Stimulated activated CD4-positive, alpha-beta T cell treated with anti-CD3 and anti-CD28 coated beads, Interleukin-15, amount 100 ng/mL, for 24 hours (primary cell): ENCODE data around the gene SSTR3.

Experiments
- DNase-seq: peaks from one replicate; pipeline ENCODE4 v3.0.0-alpha.2; 2020

The SSTR3 gene

DNA sequence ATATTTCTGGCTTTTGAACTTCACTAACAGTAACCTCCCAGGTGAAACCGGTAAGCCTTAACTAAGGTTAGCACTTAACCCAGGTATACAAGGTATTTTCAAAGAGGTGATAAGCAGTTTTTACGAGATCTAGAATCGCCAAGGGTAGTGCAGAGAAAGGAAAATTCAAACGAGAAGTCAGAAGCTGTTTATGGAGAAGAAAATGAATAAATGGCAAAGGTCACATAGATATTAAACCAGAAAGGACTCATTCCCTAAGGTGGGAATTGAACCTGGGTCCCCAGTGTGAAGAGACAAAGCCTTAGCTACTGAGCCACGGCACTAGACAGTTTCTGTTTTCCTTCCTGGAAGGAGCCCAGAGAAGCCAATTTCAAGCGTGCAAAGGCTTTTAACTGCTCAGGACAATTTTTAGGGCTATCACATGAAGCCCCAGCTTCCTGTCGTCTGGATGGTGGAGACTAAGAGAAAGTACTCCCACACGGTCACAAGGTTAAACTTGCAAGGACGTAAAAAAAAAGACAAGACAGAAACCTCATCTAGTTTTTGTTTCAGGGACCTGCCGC lies 18.6 kb downstream of the SSTR3 start:
- peak; percentile 67 for DNase-seq

DNA sequence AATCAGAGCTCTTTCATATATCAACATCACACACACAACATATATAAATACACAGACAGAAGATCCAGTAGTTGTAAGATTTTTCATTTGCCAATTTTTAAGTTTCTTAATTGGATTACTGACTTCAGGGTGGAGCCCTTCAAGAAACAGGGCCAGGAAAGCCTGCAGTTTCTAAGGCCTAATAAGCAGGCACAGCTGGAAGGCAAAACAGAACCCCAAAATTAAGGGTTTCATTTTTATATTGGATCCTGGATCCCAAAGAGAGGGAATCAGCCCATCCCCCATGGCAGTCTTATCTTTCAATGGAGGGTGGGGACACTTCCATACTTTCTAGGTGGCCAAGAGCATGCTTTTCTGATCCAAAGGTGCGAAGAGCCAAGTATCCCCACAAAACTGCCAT lies 19.5 kb downstream of the SSTR3 start:
- DNase-seq, result no peak

DNA sequence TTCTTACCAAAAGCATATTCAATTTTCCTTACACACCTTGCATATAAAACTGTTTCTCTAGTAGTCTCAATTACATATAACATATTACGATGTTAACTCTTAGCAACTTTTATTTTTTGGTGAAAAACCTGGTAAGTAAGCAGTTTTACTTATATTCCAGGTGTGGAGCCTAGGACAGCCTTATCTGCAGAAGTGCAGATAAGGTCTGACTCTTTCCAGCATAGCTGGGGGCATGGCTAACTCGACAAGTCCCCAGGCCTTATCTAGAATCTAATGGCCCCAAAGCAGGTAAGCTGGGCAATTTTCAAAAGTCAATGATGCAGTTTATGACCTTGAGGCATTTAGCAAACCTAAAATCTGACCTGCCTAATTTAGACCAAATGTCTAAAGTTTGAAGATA lies 20.1 kb downstream of the SSTR3 start:
- no peak for DNase-seq

DNA sequence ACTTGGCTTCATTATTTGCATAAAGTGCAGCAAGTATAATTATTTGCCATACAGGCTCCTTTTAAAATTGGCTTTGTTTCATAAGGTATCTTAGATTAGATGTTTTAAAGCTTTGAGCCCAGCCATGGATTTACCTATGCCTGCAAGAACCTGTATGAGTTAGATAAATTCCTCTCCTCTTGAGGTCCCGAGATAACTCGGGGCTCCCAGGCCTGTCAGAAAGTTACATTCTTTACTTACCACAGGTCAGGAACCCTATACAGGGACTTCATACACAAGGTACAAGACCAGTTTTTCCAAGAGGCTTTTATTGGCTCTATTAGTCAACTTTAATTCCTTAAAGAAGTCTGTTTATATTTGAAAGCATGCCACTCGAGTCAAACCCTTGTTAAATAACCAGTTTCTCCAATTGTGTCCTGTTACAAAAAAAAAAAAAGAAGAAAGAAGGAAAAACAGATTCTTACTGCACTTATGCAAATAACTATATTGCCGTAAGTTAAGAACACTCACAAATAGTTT lies 22.0 kb downstream of the SSTR3 start:
- no peak for DNase-seq

DNA sequence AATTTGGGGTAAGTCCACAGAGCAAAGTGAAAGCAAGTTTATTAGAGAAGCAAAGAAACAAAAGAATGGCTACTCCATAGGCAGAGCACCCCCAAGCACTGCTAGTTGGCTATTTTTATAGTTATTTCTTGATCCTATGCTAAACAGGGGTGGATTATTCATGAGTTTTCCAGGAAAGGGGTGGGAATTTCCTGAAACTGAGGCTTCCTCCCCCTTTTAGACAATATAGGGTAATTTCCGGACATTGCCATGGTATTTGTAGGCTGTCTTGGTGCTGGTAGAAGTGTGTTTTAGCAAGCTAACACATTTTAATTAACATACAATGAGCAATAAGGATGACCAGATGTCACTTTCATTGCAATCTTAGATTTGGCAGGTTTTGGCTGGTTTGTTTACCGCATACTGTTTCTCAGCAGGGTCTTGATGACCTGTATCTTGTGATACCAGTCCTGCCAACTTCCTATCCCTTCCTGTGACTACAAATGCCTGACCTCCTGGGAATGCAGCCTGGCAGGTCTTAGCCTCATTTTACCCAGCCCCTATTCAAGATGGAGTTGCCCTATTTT lies 23.3 kb downstream of the SSTR3 start:
- DNase-seq, result no peak

DNA sequence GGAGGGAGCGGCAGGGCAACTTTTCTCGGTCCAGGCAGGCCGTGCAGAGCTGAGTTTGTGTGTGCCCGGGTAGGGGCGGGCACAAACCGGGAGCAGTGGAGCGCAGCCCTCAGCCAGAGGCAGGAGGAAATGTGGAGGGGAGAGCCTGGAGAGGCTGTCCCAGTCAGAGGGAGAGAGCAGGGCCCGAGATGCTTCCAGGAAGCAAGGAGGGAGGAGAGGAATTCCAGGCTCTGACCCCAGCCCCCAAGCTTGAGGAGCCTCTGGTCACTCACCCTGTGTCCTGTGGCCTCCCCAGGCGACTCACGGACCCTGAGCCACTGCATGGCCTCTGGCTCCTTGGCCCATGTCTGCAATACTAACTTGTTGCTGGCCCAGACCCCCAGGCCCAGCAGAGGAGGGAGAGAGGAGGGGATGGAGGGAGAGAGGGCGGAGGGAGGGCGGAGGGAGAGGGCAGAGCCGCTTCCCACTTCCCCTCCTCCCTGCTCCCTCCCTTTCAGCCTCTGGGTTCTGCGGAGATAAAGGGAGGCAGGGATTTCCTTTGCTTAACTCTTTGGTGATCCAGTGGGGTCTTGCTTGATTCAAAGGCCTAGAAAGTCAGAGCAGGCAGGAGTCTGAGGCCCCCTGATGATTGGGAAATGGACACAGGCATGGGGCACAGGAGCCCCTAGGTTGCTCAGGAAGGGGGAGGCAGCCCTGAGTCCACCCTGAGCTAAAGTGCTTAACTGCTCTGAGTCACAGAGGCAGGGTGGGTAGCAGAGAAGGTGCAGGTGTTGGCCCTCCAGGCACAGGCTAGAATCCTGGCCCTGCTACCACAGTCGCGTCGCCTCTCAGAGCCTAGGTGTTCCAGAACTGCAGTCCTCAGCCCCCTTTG lies 24.2 kb downstream of the SSTR3 start, which contains the start of gene C1QTNF6:
C1QTNF6 (minus strand) TSS at position 357 of the 871 bp plus-strand sequence; CDS start at position 323, 34 bp downstream.
- no peak for DNase-seq

DNA sequence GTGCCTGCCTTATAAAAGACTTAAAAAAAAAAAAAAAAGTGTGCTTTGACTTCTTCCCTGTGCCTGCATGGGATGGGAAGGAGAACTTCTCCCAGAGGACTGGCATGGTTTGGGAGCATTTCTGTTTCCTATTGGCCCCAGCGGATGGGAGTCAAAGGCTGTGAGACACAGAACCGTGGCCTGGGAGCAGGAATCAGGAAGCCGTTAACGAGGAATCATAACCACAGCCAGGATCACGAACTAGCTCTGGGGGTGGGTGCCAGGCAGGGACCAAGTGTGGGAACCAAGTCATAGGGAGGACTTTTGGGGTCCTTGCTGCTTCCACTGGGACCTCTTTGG lies 24.8 kb downstream of the SSTR3 start:
- DNase-seq, result no peak

DNA sequence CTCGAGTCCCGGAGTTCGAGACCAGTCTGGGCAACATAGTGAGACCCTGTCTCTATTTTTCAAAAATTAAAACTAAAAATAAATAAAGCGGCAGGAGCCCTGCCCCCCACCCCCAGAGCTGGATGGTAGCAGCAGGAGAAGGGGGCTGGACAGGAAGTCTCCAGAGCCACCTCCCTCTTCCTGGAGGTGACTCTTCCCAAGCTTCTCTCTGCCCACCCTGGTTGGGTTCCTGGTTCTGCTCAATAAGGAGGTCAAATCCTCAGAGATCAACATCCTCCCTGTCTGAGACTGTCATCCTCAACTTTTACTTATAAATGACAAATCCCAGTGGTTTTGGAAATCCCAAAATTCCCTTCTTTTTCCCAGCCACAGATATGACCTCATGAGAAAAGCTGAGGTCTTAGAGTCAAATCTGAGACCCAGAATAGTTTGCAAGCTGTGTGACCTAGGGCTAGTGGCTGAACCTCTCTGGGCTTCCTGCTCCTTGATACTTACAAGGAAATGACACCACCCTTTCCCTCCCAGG lies 25.2 kb downstream of the SSTR3 start:
- DNase-seq, result no peak

DNA sequence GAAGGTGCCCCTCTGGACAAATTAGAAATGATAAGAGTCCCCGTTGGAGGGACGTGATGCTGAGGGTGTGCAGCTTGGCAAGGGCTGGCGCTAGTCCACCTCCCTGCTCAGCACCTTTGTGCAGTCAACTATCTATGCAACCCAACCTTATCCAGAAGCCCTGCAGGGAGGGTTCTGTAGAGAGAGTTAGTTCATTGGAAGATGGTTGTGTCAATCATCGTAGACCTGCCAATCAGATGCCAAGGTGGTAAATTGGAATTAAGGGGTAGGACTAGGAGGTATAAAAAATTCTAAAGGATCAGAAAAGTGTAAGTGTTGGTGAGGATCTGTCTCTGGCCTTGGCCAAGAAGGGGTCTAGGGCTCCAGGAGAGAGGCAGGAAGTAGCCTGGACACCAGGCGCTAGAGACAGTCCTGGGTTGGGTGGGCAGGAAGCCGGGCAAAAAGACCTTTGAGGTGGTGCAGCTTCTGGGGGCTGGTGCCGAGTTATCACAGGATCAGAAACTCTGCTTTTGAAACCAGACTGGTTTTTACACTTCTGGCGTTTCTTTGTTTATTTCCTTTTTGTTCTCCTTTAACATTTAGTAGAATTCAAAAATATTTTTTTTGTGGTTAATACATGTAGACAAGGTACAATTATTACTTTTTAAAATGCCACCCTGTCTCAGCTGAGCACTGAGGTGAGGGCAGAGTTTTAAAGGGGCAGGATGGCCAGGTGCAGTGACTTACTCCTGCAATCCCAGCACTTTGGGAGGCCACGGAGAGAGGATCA lies 25.9 kb downstream of the SSTR3 start:
- DNase-seq, result no peak

DNA sequence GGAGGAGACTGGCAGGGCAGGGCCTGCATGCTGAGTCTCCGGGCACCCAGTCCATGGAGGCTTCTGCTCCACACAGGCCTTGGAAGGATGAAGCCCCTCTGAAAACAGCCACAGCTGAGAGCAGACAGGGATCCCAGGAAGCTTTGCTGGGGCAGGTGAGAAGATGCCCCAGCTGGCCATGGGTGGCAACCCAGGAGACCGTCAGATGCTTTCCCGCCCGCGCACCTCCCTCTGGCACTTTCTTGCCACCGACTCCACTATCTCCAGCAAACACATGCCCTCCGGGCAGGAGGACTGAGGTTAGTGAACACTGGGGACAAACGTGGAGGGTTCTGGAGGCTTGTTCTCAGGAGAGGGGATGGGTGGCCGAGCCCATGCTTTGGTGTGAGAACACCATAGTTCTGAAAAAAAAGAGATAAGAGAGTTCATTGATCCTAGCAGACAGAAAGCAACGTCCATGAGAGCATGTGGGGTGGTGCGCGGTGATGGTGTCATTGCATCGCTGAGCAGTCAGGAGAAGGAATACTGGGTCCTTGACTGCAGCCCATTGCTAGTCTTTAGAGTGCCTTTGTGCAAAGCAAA lies 26.5 kb downstream of the SSTR3 start:
- DNase-seq, result no peak

DNA sequence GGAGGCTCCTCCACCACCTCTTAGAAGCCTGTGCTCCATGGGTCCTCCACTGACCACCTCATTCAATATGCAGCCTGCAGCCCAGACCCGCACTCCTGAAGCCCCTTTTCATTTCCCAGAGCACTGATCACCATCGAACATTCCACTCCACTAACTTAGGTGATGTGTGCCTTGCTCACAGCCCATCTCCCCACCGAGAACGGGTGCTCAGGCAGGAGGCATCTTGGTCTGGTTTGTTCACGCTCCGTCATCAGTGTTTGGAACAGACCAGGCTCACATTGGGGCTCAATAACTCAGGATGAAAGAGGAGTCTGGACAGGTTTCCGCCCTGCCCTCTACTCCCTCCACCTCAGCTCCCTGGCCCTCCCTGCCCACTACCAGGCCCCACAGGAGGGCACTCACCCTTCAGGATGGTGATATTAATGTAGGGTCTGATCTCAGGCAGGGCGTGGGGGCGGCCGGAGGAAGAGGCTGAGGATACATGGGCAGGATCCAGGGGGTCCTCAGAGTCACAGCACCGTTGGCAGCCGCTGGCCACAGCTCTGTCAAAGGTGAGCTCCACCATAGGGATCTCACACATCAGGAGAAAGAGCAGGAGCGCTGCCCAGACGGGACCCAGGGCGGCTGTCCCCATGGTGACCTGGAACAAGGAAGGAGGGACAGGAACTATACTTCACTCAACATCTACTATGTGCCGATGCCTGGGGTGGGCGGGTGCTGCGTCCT lies 27.3 kb downstream of the SSTR3 start:
- no peak for DNase-seq

DNA sequence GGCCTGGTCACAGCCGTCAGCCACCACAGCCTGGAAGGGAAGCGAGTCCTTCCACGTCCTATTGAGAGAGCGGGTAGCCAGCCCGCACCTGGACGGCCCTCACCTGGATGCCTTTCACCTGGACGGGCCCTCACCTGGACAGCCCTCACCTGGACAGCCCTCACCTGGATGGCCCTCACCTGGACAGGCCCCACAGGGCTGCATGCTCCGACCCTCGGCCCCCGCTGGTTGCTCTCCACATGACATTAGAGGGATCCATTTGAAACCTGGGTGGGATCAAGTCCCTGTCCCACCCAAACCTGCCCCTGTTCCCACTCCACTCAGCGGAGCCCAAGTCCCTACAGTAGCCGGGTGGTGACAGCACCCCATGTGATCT lies 27.9 kb downstream of the SSTR3 start:
- no peak for DNase-seq

DNA sequence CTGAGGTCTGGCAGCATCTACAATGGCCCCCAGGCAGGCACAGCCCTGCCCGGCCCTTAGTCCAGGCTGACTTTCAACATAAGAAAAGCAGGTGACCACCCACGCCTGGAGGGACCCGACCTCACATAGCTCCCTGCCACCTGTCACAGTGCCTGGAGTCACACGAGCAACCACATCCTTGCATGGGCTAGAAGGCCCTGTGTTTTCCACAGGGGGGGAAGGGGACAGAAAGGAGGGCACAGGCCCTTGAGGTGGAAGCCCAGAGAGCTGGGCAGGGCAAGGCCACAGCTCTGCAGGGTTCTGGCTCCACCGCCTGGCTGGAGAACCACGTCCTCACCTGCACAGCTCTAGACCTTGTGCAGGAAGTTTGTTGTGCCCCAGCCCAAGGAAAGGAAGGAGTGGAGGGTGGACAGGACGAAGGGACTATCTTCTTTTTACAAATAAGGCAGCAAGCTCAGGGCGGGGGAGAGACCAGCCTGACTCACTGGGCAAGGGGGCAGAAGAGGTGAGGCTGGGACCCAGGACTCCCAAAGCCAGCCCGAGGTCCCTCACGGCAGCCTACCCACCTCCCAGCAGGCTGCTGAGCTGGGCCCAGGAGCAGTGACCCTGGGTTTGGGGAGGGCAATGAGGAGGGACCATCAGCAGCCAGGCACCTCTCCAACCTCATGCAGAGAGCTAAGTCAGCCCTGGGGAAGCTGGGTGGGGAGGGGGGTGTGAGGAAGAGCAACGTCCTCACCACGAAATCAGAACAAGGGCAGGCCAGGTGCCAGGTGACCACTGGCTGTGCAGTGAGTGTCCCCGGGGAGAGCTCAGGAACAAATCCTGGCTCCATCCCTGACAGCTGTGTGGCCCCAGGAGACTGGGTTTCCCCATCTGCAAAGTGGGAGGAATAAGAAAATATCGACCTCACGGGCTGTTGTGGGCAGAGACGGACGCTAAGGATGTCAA lies 28.6 kb downstream of the SSTR3 start:
- DNase-seq, result no peak

DNA sequence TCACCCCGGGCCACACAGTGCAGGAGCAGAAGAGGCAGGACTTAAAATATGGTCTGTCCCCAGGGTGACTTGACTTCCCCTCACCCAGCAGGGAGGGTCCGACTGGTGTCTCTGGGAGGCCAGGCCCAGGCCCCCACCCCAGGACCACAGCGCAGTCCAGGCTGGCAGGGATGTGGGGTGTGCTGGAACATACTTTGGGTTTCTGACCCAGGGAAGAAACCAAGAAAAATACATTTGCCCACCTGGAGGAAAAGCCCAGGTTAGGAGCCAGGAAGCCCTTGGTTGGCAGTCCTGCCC lies 29.4 kb downstream of the SSTR3 start:
- no peak for DNase-seq

DNA sequence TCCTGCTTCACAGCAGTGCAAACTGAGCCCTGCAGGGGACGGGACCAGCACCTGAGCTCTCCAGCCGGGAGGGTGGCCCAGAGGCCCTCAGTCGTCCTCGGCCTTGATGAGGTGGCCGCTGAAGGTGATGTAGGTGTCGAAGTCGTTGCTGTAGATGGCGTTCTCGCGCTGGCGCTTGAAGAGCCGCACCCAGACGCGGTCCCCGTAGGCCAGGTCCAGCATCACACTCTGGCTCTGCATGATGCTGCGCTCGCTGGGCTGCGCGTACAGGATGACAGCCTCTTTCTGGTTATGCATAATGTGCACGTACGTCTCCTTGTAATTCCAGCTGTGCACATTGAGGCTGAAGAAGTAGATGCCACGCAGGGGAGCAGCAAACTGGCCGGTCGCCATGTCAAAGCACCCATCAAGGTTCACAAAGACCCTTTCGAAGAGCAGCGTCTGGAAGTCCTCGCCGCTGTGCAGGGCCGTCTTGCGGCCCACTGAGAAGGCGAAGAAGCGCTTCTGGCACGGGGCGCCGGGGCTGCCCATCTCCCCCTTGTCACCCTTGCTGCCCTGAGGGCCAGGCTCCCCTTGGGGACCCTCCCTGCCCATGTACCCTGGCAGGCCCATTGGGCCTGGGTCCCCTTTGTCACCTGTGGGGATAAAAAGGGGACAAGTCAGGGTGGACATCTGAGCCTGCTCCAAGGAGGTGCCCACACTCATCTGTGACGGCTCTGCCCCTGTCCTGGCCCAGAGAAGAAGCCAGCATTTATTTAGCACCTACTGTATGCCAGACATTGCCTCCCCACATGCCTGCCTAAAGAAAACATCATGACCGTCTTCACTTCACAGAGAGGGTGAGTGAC lies 30.0 kb downstream of the SSTR3 start:
- no peak for DNase-seq

DNA sequence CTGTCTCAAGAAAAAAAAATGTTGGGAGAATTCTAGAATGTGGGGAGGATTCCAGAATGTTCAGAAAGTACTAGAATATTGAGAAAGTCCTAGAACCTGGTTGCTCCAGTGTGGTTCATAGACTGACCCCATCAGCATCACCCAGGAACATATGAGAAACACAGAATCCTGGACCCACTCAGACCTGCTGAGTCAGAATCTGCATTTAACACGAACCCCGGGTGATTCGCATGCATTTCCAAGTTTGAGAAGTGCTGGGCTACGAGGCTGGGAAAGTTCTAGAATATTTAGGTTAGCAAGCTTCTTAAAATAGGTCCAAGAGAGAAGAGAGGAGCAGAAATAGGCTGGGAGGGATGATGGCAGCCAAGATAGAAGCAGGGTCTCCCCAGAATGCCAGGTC lies 30.6 kb downstream of the SSTR3 start:
- DNase-seq, result no peak

DNA sequence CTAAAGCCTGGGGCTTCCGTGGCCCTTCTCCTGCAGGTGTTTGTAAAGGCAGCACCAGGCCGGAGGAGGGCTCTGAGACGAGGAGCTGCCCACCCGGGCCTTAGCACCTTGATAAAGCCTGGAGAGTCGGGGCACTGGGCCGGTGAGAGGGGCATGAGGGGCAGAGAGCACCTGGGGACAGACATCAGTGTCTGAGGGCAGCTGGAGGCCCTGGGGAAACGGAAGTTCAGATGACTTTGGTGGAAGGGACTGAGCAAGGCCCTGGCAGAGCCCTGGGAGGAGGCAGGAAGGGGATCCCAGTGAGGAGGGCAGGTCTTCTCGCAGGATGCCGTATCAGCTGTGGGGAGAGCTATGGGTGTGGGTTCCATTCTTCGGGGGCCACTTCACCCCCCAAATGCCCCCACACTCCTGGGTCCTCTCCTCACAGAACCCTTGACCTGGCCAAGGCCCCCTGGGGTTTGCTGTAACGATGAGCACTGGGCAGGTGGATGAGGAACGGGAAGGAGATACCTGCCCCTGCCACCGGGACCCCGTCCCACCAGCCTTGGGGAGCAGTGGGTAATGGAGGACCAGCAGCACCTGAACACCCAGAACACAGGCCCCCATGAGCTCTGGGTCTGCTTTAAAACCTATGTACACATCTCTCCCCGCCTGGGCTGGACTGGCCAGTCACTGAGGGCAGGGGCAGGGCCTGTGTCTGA lies 31.6 kb downstream of the SSTR3 start:
- DNase-seq, result no peak

DNA sequence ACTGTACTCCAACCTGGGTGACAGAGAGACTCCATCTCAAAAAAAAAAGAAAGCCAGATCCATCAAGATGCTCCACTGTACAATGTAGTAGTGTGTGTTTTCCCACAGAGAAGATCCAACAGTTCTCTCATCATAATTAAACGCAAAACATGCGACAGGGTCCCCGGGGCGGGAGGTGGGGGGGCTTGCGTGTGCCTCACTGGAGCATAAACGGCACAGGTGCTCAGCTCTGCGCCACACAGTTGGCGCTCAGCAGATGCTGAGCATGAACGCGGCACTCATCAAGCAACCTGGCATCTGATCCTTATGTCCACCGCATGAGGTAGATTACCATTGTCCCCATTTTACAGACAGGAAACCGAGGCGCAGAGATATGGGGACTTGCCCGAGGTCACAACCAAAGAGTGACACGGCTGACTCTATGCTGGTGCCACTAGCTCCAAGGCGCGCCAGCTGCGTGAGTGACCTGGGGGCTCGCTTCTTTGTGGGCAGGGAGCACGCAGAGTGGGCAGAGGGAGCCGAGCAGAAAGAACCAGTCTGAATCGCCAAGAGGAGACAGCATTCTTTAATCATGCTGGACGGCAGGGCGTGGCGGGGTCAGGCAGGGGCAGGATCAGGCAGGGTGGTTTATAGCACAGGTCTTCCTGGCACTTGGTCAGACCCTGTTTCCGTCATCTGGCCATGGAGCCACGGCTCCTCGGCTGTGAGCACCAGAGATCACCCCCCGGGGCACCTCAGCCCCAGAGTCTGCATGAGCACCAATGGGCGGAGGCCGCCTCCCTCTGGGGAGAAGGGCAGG lies 32.5 kb downstream of the SSTR3 start:
- no peak for DNase-seq

DNA sequence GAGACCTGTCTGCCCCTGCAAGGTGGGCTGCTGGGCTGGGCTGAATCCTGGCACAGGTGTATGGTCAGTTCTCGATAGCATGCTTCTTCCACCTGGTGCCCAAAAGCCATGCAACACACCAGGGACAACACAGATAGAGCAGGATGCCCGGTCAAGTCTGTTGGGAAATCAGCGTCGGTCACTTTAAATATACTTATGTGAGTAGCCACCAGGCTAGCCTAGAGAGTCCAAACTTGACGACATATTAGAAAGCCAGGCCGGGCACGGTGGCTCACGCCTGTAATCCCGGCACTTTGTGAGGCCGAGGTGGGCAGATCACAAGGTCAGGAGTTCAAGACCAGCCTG lies 33.2 kb downstream of the SSTR3 start:
- DNase-seq, result no peak
